Measurements from ENCODE around the gene DDX3X.
"Not testable (repeated sequence)": the region's sequence is repeated elsewhere in the genome, so short reads cannot be mapped to it uniquely, and the experiment has no call there.

DNA sequence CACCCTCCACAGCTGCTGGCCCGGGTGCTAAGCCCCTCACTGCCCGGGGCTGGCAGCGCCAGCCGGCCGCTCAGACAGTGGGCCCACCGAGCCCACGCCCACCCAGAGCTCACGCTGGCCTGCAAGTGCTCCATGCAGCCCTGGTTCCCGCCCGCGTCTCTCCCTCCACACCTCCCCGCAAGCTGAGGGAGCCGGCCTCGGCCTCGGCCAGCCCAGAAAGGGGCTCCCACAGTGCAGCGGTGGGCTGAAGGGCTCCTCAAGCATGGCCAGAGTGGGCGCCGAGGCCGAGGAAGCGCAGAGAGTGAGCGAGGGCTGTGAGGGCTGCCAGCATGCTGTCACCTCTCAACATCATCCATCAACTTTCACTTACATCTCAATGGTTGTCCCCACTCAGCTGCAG lies 48.0 kb upstream of the DDX3X start:
- TF ChIP-seq, protein P1, sequence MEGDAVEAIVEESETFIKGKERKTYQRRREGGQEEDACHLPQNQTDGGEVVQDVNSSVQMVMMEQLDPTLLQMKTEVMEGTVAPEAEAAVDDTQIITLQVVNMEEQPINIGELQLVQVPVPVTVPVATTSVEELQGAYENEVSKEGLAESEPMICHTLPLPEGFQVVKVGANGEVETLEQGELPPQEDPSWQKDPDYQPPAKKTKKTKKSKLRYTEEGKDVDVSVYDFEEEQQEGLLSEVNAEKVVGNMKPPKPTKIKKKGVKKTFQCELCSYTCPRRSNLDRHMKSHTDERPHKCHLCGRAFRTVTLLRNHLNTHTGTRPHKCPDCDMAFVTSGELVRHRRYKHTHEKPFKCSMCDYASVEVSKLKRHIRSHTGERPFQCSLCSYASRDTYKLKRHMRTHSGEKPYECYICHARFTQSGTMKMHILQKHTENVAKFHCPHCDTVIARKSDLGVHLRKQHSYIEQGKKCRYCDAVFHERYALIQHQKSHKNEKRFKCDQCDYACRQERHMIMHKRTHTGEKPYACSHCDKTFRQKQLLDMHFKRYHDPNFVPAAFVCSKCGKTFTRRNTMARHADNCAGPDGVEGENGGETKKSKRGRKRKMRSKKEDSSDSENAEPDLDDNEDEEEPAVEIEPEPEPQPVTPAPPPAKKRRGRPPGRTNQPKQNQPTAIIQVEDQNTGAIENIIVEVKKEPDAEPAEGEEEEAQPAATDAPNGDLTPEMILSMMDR (conservative IDR thresholded peaks at IDR 0.05; ENCODE audit: low read length), result not testable (repeated sequence)
- TF ChIP-seq EZH2phosphoT487 (IDR thresholded peaks at IDR 0.05; ENCODE audit: borderline replicate concordance), result not testable (repeated sequence)
